Lower lobe of right lung (tissue), 2 donors: Measurements from ENCODE around the gene NAALADL2. TPM values are rescaled to one million over a fixed set of nuclear protein-coding genes. Genes with fewer than 3 reads are reported as not detected.
A peak's percentile ranks its signal among the peaks of the same experiment; 100 is the strongest.

ENCODE experiments used
- ATAC-seq, 2 donors: fragments of 200-7000 bp; cut with Tn5 transposase; one replicate each; pipeline ENCODE4 v1.9.1; 2020 to 2022; ENCODE audit warnings: mild to moderate bottlenecking in 2 of 2, moderate library complexity in 2 of 2
- DNase-seq: peaks from one replicate; pipeline ENCODE4 v3.0.0-alpha.2; 2020
- H3K27ac ChIP-seq: fragments of 200-600 bp; one replicate; pipeline ENCODE4 v1.8.0; 2022
- H3K27me3 ChIP-seq: fragments of 200-600 bp; one replicate; pipeline ENCODE4 v1.8.0; 2022; ENCODE audit warnings: low read depth
- H3K36me3 ChIP-seq: fragments of 200-600 bp; one replicate; pipeline ENCODE4 v1.8.0; 2022; ENCODE audit warnings: mild to moderate bottlenecking
- H3K4me1 ChIP-seq: fragments of 200-600 bp; one replicate; pipeline ENCODE4 v1.8.0; 2022
- H3K4me3 ChIP-seq: fragments of 200-600 bp; one replicate; pipeline ENCODE4 v1.8.0; 2022; ENCODE audit warnings: mild to moderate bottlenecking
- H3K9me3 ChIP-seq: fragments of 200-600 bp; one replicate; pipeline ENCODE4 v1.8.0; 2022
- CTCF ChIP-seq: fragments of 200-600 bp; IDR thresholded peaks from one replicate; pipeline ENCODE4 v1.8.0; 2022; ENCODE audit warnings: antibody characterized with exemption, mild to moderate bottlenecking
- intact Hi-C: fragments of 100-400 bp; cut with DNase I; formaldehyde crosslinking; loops from one replicate; pipeline ENCODE4 v1.11.0; 2022
- total RNA-seq: library from RNA; stranded (reverse); fragmentation: NEBNext Ultra II Directional; extraction: Animal tissue kit (Norgen Biotek cat#: 25700); gene quantifications from one replicate; pipeline ENCODE4 v1.2.1, GENCODE V29; 2021
- donor health status: DM: no; HTN: yes; CAD: no; lungs with severe emphysema.

The NAALADL2 gene
- total RNA-seq, 1 donor from 2014 or later, result 9.8 TPM

- Histone ChIP-seq H3K9me3 (no peaks in the 10 kb centered on the region), H3K27ac (no peak overlapping the region), H3K4me1 (no peaks in the 10 kb centered on the region), H3K27me3 (no peaks in the 10 kb centered on the region), H3K4me3 (no peak overlapping the region), H3K36me3 (no peaks in the 10 kb centered on the region)
- ATAC-seq, result no peak
- no peak for DNase-seq
- no peak for TF ChIP-seq CTCF
- intact Hi-C loops, result no loop called here
Observed at GRCh38 chr3:175146258-175146657, 287.1 kb downstream of the NAALADL2 start.

- intact Hi-C loops, result no loop called here
Observed at GRCh38 chr3:175149675-175150074, 290.5 kb downstream of the NAALADL2 start.

GRCh38 chr3:175150812-175151401 lies 291.8 kb downstream of the NAALADL2 start:
- Histone ChIP-seq H3K4me1 (no peaks in the 10 kb centered on the region), H3K27me3 (no peaks in the 10 kb centered on the region), H3K9me3 (no peaks in the 10 kb centered on the region), H3K27ac (no peak overlapping the region), H3K4me3 (no peak overlapping the region), H3K36me3 (no peaks in the 10 kb centered on the region)
- DNase-seq, result no peak
- TF ChIP-seq CTCF, result no peak
- intact Hi-C loops, result no loop called here
- ATAC-seq, result no peak

More at GRCh38 chr3:175149675-175150074, 290.5 kb downstream of the NAALADL2 start:
- Histone ChIP-seq H3K4me3 (no peak overlapping the region), H3K36me3 (no peaks in the 10 kb centered on the region), H3K4me1 (no peaks in the 10 kb centered on the region), H3K27me3 (no peaks in the 10 kb centered on the region), H3K9me3 (no peaks in the 10 kb centered on the region), H3K27ac (no peak overlapping the region)
- peak; percentile 52 for DNase-seq
- ATAC-seq, result no peak
- no peak for TF ChIP-seq CTCF

- ATAC-seq (no peak), DNase-seq (no peak)
- no peaks in the 10 kb centered on the region for H3K27me3 ChIP-seq
- no peak overlapping the region for H3K4me3 ChIP-seq
- no peaks in the 10 kb centered on the region for H3K4me1 ChIP-seq
- no peaks in the 10 kb centered on the region for H3K36me3 ChIP-seq
- no peaks in the 10 kb centered on the region for H3K9me3 ChIP-seq
- no peak for TF ChIP-seq CTCF
- no peak overlapping the region for H3K27ac ChIP-seq
- intact Hi-C loops, result no loop called here
Observed at GRCh38 chr3:175153595-175153994, 294.5 kb downstream of the NAALADL2 start.

GRCh38 chr3:175155172-175155571 lies 296.0 kb downstream of the NAALADL2 start:
- Histone ChIP-seq H3K27ac (no peak overlapping the region), H3K4me3 (no peak overlapping the region), H3K9me3 (no peaks in the 10 kb centered on the region), H3K36me3 (no peaks in the 10 kb centered on the region), H3K27me3 (no peaks in the 10 kb centered on the region), H3K4me1 (no peaks in the 10 kb centered on the region)
- ATAC-seq (no peak), DNase-seq (no peak)
- intact Hi-C loops, result no loop called here
- TF ChIP-seq CTCF, result no peak

GRCh38 chr3:175159202-175159601 lies 300.1 kb downstream of the NAALADL2 start:
- H3K9me3 ChIP-seq, result no peaks in the 10 kb centered on the region
- H3K27me3 ChIP-seq, result no peaks in the 10 kb centered on the region
- no peak overlapping the region for H3K27ac ChIP-seq
- no peaks in the 10 kb centered on the region for H3K36me3 ChIP-seq
- intact Hi-C loops, result no loop called here
- no peaks in the 10 kb centered on the region for H3K4me1 ChIP-seq
- ATAC-seq (no peak), DNase-seq (no peak)
- no peak for TF ChIP-seq CTCF
- H3K4me3 ChIP-seq, result no peak overlapping the region
